ENCODE data around the gene SPECC1L.

GRCh38 chr22:24225951-24226350 is 44.7 kb upstream of the SPECC1L start:
- TF ChIP-seq, protein P1, sequence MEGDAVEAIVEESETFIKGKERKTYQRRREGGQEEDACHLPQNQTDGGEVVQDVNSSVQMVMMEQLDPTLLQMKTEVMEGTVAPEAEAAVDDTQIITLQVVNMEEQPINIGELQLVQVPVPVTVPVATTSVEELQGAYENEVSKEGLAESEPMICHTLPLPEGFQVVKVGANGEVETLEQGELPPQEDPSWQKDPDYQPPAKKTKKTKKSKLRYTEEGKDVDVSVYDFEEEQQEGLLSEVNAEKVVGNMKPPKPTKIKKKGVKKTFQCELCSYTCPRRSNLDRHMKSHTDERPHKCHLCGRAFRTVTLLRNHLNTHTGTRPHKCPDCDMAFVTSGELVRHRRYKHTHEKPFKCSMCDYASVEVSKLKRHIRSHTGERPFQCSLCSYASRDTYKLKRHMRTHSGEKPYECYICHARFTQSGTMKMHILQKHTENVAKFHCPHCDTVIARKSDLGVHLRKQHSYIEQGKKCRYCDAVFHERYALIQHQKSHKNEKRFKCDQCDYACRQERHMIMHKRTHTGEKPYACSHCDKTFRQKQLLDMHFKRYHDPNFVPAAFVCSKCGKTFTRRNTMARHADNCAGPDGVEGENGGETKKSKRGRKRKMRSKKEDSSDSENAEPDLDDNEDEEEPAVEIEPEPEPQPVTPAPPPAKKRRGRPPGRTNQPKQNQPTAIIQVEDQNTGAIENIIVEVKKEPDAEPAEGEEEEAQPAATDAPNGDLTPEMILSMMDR (IDR thresholded peaks at IDR 0.05 in 2 of 3, conservative IDR thresholded peaks at IDR 0.05 in 1 of 3; ENCODE audit: control insufficient read depth in 2 of 3, extremely low read depth in 1 of 3, insufficient read depth in 1 of 3, low read depth in 3 of 3, low read length in 3 of 3) = no peak
- TF ChIP-seq PML (IDR thresholded peaks at IDR 0.05; ENCODE audit: low read length) (no peak), EP300 (IDR thresholded peaks at IDR 0.05; ENCODE audit: borderline replicate concordance in 1 of 2, control insufficient read depth in 1 of 2, low read depth in 2 of 2, low read length in 2 of 2) (no peak), JUNB (IDR thresholded peaks at IDR 0.05) (no peak), JUND (IDR thresholded peaks at IDR 0.05; ENCODE audit: low read depth, low read length) (no peak), CHD2 (IDR thresholded peaks at IDR 0.05; ENCODE audit: borderline replicate concordance, low read depth, low read length) (no peak), RAD21 (IDR thresholded peaks at IDR 0.05; ENCODE audit: insufficient read depth, low read depth, low read length) (no peak), BHLHE40 (IDR thresholded peaks at IDR 0.05; ENCODE audit: borderline replicate concordance in 1 of 2, low read depth in 2 of 2, low read length in 1 of 2) (no peak), YBX1 (IDR thresholded peaks at IDR 0.05) (no peak), YY1 (IDR thresholded peaks at IDR 0.05; ENCODE audit: low read depth, low read length) (no peak), CEBPZ (IDR thresholded peaks at IDR 0.05; ENCODE audit: low read depth, low read length) (no peak)
- TF ChIP-seq, protein P2, sequence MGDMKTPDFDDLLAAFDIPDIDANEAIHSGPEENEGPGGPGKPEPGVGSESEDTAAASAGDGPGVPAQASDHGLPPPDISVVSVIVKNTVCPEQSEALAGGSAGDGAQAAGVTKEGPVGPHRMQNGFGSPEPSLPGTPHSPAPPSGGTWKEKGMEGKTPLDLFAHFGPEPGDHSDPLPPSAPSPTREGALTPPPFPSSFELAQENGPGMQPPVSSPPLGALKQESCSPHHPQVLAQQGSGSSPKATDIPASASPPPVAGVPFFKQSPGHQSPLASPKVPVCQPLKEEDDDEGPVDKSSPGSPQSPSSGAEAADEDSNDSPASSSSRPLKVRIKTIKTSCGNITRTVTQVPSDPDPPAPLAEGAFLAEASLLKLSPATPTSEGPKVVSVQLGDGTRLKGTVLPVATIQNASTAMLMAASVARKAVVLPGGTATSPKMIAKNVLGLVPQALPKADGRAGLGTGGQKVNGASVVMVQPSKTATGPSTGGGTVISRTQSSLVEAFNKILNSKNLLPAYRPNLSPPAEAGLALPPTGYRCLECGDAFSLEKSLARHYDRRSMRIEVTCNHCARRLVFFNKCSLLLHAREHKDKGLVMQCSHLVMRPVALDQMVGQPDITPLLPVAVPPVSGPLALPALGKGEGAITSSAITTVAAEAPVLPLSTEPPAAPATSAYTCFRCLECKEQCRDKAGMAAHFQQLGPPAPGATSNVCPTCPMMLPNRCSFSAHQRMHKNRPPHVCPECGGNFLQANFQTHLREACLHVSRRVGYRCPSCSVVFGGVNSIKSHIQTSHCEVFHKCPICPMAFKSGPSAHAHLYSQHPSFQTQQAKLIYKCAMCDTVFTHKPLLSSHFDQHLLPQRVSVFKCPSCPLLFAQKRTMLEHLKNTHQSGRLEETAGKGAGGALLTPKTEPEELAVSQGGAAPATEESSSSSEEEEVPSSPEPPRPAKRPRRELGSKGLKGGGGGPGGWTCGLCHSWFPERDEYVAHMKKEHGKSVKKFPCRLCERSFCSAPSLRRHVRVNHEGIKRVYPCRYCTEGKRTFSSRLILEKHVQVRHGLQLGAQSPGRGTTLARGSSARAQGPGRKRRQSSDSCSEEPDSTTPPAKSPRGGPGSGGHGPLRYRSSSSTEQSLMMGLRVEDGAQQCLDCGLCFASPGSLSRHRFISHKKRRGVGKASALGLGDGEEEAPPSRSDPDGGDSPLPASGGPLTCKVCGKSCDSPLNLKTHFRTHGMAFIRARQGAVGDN (IDR thresholded peaks at IDR 0.05) = no peak
- TF ChIP-seq, protein P3, sequence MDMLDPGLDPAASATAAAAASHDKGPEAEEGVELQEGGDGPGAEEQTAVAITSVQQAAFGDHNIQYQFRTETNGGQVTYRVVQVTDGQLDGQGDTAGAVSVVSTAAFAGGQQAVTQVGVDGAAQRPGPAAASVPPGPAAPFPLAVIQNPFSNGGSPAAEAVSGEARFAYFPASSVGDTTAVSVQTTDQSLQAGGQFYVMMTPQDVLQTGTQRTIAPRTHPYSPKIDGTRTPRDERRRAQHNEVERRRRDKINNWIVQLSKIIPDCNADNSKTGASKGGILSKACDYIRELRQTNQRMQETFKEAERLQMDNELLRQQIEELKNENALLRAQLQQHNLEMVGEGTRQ (IDR thresholded peaks at IDR 0.05; ENCODE audit: borderline replicate concordance, low read depth, low read length) = no peak
